ENCODE measurements around the gene PANK4.
"Not testable (repeated sequence)": the region's sequence is repeated elsewhere in the genome, so short reads cannot be mapped to it uniquely, and the experiment has no call there.

PANK4 gene

DNA sequence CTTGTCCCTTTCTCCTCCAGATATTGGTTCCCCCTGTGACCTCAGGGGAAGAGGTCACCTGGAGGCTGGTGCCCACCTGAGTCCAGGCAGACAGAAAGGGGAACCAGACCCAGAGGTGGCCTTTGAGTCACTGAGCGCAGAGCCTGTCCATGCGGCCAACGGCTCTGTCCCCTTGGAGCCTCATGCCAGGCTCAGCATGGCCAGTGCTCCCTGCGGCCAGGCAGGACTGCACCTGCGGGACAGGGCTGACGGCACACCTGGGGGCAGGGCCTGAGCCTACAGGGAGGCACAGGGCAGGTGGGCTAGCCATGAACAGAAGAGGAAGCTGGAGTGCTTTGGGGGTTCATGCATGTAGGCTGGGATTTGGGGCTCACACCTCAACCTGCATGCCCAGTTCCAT lies 32.5 kb upstream of the PANK4 start:
- DNase-seq (ENCODE audit: low spot score): no peak

DNA sequence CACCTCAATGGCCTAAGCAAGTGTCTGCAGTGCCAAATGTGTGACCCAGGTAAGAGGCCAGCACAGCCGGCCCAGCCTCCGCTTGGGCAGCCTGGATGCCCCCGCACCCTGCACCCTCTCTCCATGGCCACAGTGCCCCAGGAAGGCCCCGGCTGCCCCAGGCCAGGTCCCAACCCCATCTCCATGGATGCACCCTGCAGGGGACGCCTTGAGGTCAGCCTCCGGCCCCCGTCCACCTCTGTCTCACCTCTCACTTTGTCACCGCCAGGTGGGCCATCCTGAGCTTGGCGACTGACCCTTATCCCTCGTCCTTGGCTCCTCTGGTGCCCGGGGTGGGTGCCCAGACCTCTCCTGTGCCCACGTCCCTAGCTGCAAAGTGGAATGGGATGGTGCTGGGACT lies 32.0 kb upstream of the PANK4 start:
- DNase-seq (ENCODE audit: low spot score): no peak

- DNase-seq (ENCODE audit: low spot score): no peak
These were observed 31.3 kb upstream of the PANK4 start for GRCh38 chr1:2557482-2558400.

DNA sequence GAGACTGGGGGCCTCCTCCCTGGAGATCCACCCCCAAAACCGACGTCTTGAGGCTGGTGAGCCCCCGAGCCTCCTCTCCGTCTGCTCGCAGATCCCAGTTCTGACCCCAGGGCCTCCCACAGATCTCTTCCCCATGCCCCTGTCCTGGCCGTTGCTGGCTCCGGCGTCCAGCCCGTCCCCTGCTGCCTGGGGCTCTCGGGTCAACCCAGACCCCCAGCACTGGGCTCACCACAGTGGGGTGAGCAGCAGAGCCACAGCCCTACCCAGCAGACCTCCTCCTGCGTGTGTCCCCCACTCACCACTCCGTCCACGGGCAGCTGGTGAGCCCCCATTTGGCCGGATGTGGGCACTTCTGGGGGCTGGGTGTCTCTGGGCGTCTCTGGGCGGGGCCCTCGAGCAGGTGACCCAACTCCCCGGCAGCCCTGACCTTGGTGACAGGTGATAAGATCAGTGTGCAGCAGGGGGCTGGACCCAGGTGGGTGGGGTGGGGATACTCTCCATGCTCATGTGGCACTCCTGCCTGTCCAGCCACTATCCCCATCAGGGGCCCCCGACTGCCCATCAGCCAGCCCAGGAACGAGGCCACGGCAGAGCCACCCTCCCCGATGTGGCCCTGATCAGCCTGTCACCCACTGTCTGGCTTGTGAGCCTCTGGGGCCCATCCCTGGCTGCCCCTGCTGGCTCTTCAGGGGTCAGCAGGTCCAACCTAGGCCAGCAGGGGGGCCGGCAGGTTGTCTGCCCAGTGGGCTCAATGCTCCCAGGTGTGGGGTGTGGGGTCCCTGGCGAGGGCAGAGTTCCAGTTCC lies 30.5 kb upstream of the PANK4 start:
- peak; percentile 47 for DNase-seq (ENCODE audit: low spot score)

GRCh38 chr1:2556277-2556677 lies 29.9 kb upstream of the PANK4 start, which contains the start of gene TNFRSF14:
Gene TNFRSF14 (plus strand): TSS chr1:2556371. CDS start chr1:2556665, 294 bp downstream.
- peak; percentile 53 for DNase-seq (ENCODE audit: low spot score)

DNA sequence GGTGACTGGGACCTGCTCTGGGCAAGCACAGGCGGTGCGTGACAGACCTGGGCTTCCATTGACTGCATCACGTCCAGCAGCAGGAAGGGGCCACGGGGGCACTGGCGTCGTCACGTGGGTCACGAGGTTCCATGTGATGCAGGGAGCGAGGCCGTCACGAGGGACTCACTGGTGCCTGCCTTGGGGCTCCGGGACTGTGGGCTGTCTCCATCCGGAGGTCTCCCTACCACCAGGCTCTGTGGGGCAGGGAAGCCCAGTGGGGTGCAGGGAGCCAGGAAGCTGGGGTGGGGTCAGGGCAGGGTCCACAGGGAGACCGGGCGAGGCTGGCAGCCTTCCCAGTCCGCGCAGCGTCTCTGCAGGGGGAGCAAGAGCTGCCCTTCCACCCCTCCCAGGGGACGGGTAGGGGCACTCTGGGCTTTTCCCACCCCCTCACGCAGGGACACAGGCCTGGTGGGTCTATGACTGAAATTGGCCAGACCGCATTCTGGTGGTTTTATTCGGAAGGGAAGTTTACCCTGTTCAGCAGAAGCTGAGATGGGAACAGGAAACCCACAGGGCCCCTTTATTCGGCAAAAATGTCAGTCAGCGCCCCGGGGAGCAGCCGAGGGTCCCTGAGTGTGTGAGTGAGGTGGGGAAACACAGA lies 29.4 kb upstream of the PANK4 start:
- no peak for DNase-seq (ENCODE audit: low spot score)

DNA sequence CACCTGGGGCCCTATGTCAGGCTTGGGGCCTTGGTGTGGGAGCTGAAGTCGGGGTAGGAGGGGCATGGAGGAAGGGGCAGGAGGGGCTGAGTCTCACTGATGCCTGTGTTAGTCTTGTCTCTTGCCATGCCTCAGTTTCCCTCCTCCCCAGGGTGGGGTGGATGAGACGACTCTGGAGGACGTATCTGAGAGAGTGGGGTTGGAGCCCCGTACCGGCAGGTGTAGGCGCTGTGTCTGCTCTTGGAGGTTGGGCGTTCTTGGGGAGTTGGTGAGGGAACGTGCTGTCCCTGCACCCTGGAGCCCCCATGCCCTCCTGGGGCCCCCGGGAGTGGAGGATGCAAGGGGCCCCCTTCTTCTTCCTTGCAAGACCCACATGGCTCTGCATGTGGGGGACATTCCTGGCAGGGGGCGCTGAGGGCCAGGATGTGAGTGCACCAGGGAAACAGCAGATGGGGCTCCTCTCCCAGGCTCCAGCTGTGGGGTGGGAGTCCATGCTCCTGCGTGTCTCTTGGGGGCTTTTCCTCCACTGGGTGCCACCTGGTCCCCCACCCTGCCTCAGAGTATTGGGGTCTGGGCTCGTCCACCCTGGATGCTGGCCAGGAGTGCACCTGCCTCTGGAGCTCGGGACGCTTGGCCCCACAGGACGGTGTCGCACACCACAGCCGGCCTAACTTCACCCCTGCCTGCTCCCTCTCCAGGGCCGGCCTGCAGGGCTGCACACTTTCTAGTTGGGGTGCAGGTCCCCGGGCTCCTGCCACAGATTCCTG lies 28.4 kb upstream of the PANK4 start:
- no peak for DNase-seq (ENCODE audit: low spot score)

DNA sequence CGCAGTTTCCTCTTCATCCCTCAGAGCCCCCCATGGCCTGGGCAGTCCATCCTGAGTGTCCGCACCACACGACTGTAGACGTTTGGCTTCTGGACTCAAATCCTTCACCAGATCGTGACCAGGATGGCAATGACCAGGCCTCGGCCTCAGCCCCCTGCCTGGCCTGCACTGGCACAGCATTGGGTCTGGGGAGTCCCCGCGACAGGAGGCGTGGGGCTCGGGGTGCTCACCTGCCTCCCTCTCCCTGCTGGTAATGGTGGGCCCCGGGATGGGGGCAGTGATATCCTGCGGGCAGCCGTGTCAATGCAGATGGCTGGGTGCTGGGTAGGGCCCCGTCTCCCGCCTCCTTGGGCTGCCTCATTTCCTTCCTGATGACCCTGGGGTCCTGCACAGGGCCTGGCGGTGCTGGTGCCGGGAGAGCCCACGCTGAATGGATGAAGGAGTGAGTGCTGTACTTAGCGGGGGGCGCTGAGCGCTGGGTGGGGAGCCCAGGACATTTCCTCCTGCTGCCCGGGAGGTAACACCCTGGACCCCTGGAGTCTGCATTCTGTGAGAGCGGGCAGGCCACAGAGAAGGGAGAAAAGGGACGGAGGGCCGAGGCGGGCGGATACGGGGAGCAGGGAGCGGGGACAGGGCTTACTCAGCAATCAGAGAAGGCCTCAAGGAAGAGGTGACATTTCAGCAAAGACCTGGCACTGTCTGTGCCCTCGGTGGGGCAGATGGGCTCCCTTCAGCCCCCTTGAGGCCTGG lies 27.6 kb upstream of the PANK4 start:
- DNase-seq (ENCODE audit: low spot score): no peak

GRCh38 chr1:2553076-2553475 lies 26.7 kb upstream of the PANK4 start:
- not testable (repeated sequence) for DNase-seq (ENCODE audit: low spot score)

DNA sequence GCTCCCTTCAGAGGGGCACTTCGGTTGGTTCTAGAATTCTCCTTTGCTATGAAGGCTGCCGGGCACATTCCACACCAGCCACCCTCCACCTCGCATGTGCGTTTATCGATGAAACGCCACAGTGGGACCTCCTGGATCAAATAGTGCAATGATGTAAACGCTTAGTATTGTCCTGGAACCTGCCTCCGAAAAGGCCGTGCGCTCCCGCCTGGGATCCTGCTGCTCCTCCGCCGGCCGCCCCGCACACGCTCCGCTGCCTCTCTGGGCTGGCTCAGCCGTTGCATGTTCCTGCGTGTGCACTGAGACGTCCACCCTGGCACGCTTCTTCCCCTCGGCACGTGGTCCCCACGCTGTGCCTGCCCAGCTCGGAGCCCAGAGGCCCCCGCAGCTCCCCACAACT lies 25.8 kb upstream of the PANK4 start:
- DNase-seq (ENCODE audit: low spot score): no peak

- DNase-seq (ENCODE audit: low spot score): not testable (repeated sequence)
These were observed 25.1 kb upstream of the PANK4 start for GRCh38 chr1:2551544-2551943.

DNA sequence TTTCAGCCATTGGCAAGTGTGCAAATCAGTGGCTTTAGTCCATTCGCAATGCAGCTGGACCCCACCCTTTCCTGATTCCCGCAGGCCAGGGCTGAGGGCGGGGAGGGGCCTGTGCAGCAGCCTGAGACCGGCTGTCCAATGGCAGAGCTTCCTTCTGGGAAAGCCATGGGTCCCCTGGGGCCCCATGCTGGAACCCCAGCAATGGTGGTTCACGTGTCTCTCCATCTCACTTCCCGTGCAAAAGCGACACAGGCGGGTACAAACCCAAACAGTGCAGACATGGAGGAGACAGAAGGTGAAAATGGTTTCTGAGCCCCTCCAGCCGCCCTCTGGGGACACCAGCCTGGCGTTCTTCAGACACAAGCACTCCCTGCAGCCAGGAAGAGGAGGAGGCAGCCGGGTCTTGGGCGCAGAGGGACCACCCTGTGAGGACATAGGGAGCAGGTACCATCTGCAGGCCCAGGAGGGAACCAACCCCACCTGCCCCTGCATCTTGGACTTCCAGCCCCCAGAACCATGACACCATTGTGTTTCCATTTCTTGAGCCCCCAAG lies 24.0 kb upstream of the PANK4 start:
- not testable (repeated sequence) for DNase-seq (ENCODE audit: low spot score)

DNA sequence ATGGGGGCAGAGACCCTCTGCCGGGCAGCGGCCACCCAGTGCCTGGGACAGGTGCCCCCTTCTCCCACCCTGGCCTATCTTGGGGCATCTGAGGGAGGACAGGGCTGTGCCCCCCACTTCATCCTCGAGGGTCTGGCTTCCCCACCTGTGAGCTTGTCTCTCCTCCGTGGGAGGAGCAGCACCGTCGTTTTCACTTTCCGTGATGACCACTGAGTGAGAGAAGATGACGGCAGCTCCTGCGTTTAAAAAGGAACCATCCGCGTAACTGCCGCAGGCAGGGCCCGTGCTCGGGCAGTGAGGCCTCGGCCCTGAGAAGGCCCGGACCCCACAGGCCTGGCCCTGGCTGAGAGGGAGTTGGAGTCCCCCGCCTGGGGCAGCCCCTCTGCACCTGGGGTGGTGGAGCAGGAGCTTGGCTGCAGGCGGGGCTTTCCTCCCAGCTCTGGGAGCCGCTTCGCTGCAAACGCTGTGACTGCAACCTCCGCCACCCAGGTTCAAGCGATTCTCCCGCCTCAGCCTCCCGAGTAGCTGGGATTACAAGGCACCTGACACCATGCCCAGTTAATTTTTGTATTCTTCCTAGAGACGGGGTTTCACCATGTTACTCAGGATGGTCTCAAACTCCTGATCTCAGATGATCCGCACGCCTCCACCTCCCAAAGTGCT lies 23.1 kb upstream of the PANK4 start:
- not testable (repeated sequence) for DNase-seq (ENCODE audit: low spot score)

GRCh38 chr1:2548068-2548589 lies 21.7 kb upstream of the PANK4 start:
- DNase-seq (ENCODE audit: low spot score): peak; percentile 84

- peak; percentile 49 for DNase-seq (ENCODE audit: low spot score)
These were observed 21.0 kb upstream of the PANK4 start for GRCh38 chr1:2547210-2548067.

DNA sequence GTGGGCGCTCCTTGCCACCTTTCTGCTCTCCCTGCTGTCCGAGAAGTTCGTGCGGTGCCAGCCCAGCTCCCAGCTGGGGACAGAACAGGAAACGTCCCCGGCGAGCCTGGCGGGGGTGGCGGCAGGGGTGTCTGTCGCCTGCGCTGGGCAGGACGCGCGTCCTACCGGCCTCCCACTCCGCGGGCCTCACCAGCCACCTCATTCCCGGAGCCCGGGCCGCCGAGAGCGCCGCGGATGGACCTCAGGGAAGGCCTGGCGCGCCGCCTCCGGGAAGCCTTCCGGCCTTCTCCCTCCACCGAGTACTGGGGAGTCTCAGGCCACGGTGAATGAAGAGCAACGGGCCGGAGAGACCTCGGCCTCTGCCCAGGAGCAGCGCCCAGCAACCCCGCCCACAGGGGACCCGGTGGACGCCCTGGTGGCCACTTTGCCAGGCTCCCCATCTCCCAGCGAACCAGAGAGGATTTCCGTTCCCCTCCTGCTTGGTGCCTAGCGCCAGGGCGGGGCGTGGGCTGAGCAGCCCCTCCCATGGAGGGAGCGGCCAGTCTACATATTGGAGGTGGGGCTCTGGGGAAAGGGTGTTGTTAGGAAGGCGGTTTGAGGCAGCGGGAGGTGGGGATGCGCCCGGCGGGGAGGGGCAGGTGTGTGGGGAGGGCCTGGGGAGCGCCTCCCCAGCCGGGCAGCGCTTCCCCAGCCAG lies 20.3 kb upstream of the PANK4 start:
- peak; percentile 95 for DNase-seq (ENCODE audit: low spot score)

DNA sequence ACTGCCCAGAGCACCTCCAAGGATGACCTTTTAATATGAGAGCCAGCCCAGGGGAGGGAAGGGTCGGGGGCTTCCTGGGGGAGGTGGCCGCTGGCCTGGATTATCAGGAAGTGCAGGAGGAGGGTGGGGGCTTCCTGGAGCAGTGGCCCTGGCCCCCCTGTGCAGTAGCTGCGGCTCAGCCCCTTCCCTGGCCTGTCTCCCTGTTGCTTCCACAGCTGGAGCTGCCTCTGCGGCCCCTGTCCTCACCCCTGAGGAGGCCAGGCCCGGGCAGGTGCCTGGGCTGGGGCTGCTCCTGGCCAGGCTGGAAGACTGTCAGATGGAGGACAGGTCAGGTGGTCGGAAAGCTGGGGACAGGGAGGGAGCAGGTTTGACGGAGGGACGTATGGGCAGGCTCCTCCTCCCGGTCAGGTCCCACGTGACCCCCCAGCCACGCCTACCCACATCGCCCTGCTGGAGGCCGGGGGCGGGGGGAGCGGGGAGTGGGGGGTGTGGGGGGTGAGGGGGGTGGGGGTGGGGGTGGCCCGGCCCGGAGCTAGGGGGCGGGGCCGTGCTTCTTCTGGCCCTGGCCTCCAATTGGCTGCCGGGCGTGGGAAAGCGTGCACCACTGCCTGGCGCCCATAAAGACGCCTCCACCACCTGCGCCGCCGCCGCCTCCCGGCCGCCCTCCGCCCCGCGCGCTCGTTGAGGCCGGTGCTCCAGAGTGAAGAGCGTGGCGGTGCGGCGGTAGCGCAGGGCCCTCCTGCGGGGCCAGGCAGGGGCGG lies 19.5 kb upstream of the PANK4 start:
- peak; percentile 95 for DNase-seq (ENCODE audit: low spot score)

Data from SW480 (cell line).